Fibroblast of pulmonary artery (primary cell): ENCODE data around the gene RAB22A.

ENCODE experiments used
- DNase-seq: peaks from one replicate; pipeline ENCODE4 v3.0.0-alpha.2; 2010; ENCODE audit warnings: low read depth
- H3K4me3 ChIP-seq: replicated peaks from 2 replicates; pipeline ENCODE4 v1.5.1; 2011; ENCODE audit warnings: low read depth, mild to moderate bottlenecking, control low read depth, low read length, moderate library complexity
- TF ChIP-seq, protein P1 (sequence below): IDR thresholded peaks from 2 replicates; pipeline ENCODE4 v1.5.1; 2011; ENCODE audit warnings: mild to moderate bottlenecking, control low read depth, low read length, inconsistent platforms; ENCODE audit errors: missing control alignments

RAB22A gene

DNA sequence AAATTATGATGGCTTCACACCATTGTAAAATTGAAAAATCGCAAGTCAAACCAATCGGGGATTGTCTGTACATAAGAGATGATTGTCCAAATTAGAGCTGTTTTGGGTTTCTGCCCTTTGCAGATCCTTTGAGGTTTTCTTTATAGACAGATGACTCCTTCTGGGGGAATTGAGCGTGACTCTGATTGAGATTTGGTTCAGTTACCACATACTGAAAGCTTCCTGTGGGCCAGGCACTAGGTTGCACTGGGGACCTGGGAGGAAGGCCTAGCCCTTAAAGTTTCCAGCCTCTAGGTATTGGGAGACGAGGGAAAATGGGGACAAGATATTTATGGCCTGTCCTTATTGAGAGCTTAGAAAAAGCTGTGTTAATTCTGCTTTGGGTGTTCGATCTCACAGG lies 88.7 kb downstream of the RAB22A start:
- no peak for DNase-seq
- TF ChIP-seq, protein P1, sequence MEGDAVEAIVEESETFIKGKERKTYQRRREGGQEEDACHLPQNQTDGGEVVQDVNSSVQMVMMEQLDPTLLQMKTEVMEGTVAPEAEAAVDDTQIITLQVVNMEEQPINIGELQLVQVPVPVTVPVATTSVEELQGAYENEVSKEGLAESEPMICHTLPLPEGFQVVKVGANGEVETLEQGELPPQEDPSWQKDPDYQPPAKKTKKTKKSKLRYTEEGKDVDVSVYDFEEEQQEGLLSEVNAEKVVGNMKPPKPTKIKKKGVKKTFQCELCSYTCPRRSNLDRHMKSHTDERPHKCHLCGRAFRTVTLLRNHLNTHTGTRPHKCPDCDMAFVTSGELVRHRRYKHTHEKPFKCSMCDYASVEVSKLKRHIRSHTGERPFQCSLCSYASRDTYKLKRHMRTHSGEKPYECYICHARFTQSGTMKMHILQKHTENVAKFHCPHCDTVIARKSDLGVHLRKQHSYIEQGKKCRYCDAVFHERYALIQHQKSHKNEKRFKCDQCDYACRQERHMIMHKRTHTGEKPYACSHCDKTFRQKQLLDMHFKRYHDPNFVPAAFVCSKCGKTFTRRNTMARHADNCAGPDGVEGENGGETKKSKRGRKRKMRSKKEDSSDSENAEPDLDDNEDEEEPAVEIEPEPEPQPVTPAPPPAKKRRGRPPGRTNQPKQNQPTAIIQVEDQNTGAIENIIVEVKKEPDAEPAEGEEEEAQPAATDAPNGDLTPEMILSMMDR = no peak
- no peak overlapping the region for H3K4me3 ChIP-seq

GRCh38 chr20:58399926-58400325 lies 90.4 kb downstream of the RAB22A start:
- TF ChIP-seq, protein P1 = no peak
- DNase-seq = no peak
- H3K4me3 ChIP-seq = no peak overlapping the region

DNA sequence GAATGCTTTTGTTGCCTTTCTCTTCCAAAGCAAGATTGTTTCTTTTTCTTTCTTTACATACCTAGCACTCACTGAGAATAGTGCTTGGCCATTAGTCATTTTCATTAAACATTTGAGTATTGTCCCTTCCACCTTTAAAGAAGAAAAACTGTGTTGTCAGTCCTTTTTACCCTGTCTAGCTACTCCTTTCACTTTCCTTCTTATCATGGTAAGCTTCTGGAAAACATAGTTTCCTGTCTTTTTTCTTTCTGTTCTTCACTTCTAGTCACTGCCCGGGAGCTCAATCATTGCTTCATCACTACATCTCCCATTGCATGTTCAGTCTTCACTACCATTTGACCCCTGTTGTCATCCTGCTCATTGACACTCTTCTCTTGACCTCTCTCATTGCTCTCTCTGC lies 91.6 kb downstream of the RAB22A start:
- TF ChIP-seq, protein P1 = no peak
- DNase-seq = no peak

GRCh38 chr20:58402305-58402704 lies 92.8 kb downstream of the RAB22A start:
- no peak overlapping the region for H3K4me3 ChIP-seq
- TF ChIP-seq, protein P1 = no peak
- no peak for DNase-seq

More for the DNA sequence above, 91.6 kb downstream of the RAB22A start:
- no peak overlapping the region for H3K4me3 ChIP-seq

GRCh38 chr20:58402827-58403226 lies 93.3 kb downstream of the RAB22A start:
- TF ChIP-seq, protein P1 = no peak
- no peak for DNase-seq
- no peak overlapping the region for H3K4me3 ChIP-seq

DNA sequence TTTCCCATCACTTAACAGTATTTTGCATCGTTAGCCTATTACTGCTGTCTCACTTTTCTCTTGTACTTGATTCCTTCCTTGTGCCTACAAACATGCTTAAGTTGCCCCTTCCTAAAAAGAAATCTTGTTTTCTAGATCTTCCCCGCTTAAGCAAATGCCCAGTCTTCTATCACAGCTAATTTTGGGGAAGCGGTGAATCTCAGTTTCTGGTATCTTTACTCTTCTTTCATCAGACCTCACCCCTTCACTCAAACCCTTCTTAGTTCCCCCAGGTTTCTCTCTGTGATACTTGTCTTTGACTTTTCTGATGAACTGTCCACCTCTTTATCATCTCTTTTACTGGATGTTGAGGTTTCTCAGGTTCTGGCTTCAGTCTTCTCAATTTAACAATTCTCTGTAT lies 93.8 kb downstream of the RAB22A start:
- DNase-seq = no peak
- TF ChIP-seq, protein P1 = no peak

GRCh38 chr20:58405504-58406291 lies 96.2 kb downstream of the RAB22A start:
- DNase-seq = no peak
- TF ChIP-seq, protein P1 = no peak
- H3K4me3 ChIP-seq = no peak overlapping the region

More for the DNA sequence above, 93.8 kb downstream of the RAB22A start:
- H3K4me3 ChIP-seq = no peak overlapping the region
